GM10847 (cell line): ENCODE data around the gene CYP4F11.

Experiments used
- POLR2A ChIP-seq: IDR thresholded peaks from 2 replicates; pipeline ENCODE4 v1.6.1; 2011; ENCODE audit not compliant: insufficient read length; ENCODE audit errors: extremely low read depth

Gene CYP4F11

DNA sequence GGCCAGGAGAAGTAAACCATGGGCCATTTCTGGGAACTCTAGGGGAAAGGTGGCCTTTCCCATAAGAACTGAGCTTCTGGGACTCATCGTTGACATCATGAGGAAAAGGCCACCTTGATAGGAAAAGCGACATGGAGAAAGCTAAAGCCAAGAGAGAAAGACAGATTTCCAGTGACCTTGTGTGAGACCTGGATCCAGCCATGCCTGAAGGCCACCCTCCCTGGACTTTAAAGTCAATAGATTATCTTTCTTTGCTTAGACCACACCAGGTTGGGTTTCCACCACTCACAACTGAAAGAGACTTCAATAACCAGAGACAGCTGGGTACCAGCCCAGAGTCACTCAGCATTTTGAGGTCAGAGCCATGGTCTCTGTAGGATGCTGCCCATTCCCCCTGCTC lies 40.0 kb downstream of the CYP4F11 start:
- TF ChIP-seq POLR2A = no peak

DNA sequence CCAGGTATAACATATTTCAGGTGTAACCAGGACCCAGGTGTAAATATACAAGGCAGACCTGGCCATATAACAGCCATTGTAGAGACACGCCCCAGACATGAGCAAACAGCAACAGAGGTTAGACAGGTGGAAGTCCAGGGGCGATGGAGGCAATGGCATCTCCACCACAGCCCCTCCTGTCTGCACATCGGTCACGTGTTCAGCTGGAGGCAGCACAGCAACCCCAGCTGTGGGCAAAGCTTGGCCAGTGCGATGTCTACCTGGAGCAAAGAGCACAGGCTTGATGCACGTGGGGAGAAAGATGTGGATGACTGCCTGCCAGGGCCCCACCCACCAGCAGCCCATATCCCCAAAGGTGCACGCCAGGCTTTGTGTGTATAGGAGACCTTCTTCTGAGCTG lies 40.9 kb downstream of the CYP4F11 start:
- TF ChIP-seq POLR2A = no peak

DNA sequence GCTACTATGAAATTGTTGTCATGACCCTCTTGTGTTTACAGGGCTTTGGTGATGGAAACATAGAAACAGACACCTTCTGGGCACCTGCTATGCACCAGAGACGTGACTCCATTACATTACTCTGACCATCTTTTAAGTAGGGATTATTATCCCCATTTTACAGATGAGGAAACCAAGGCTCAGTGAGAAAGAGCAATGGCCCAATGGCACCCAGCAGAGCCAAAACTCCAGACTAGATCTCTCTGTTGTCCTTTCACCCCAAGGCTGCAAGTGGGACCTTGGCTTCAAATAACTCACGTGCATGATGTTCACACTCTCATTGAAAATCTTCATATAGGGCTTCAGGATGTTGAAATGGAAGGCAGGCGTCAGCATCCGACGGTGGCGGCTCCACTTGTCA lies 42.3 kb downstream of the CYP4F11 start:
- TF ChIP-seq POLR2A = no peak

GRCh38 chr19:15891434-15891833 lies 42.9 kb downstream of the CYP4F11 start:
- no peak for TF ChIP-seq POLR2A

- TF ChIP-seq POLR2A = no peak
Observed at GRCh38 chr19:15885919-15886318, 48.4 kb downstream of the CYP4F11 start.

GRCh38 chr19:15885167-15885566 lies 49.2 kb downstream of the CYP4F11 start:
- TF ChIP-seq POLR2A = no peak

DNA sequence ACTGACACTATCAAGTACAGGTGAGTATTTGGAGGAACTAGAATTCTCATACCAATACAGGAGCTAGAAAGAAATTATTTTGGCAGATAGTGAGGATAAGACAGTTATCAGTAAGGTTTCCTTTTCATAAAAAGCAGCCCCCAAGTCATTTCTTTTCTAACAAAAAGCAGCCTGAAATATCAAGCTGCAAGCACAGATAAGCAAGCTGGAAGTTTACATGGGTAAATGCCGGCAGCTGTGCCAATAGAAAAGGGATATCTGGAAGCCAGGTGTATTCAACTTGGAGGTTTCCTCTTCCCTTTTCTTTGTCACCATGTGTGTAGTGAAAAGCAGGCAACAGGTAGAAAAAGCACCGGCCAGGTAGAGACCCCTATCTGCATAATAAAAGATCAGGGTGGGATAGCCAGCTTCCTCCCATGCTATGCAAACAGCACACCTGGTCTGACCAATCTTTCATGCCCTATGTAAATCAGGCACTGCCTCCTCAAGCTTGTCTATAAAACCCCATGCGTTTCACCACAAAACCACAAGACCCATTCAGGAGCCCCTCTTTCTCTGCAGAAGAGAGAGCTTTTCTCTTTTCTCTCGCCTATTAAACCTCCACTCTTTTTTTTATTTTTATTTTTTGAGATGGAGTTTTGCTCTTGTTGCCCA lies 59.4 kb downstream of the CYP4F11 start:
- no peak for TF ChIP-seq POLR2A

- TF ChIP-seq POLR2A = no peak
Observed at GRCh38 chr19:15871570-15871969, 62.8 kb downstream of the CYP4F11 start.

DNA sequence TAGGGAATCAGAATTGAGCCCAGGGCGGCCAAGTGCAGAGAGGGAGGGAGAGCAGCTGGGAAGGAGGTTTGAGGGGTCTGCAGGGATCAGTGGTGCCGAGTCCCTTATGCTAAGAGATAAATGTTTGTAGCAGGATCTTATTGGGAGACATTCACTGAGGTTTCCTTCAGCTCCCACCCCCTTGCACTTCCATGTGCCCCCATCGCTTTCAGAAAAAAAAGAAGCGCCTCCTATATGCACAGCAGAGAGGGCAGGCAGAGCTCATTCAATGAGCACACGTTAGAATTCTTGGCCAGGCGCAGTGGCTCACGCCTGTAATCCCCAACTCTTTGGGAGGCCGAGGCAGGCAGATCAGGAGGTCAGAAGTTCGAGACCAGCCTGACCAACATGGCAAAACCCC lies 64.5 kb downstream of the CYP4F11 start:
- TF ChIP-seq POLR2A = no peak

DNA sequence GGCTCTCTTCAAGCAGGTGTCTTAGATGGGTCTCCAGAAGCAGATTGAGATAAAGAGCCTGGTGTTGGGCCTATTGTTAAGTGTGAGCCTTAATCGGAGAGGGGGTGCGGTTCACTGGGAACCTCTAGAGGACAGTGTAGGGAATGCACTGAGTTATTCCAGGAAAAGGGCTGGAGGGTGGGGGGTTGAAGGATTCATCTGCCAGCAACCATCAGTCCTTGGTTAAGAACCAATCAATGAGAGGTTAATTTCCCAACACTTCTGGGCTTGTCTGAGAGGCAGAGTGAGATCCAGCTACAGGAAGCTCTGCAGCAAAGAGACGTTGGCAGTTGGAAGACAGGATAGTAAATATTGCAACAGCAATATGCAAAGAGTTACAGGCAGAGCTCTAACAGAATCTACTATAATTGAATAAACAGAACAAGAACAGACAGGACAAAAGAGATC lies 65.2 kb downstream of the CYP4F11 start:
- no peak for TF ChIP-seq POLR2A

- TF ChIP-seq POLR2A = no peak
Observed at GRCh38 chr19:15866636-15867035, 67.7 kb downstream of the CYP4F11 start.

GRCh38 chr19:15864824-15865223 lies 69.5 kb downstream of the CYP4F11 start:
- TF ChIP-seq POLR2A = no peak

DNA sequence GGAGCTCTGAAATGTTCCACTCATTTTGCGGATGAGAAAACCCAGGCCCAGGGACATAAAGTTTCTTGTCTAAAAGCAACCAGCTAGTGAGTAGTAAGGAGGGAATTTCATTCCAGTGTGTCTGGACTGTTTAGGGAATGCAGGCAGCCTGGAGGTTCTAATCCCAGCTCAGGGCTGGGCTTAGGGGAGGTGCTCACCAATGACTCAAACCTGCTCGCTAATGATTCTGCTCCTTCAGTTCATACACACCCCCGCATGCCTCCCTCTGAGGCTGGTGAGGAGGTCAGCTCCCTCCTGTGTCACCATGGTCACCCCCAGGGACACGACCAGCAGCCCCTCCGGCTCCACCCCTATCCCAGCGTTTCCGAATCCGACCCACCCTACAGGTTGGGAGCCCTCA lies 71.1 kb downstream of the CYP4F11 start:
- TF ChIP-seq POLR2A = no peak

GRCh38 chr19:15862444-15862843 lies 71.9 kb downstream of the CYP4F11 start:
- TF ChIP-seq POLR2A = no peak
